ENCODE results near the gene PLD1. TPM values are rescaled to one million over a fixed set of nuclear protein-coding genes. Genes with fewer than 3 reads are reported as not detected.

PLD1 gene
- total RNA-seq, 4 donors from 2014 or later = 30.9 to 67.9 (median 56.0) TPM

- 74 to 92% methylated on average over 2 of the region's 2 CpGs for WGBS, 2 donors
- no peak overlapping the region for H3K27ac ChIP-seq
- H3K4me1 ChIP-seq = no peaks in the 10 kb centered on the region
- no peaks in the 10 kb centered on the region for H3K27me3 ChIP-seq
- H3K36me3 ChIP-seq = peaks cover 0 to 79% (median 0%) of the 10 kb centered on the region in 3 donors
- no peaks in the 10 kb centered on the region for H3K9me3 ChIP-seq
- DNase-seq = no peak
- TF ChIP-seq, protein P1, sequence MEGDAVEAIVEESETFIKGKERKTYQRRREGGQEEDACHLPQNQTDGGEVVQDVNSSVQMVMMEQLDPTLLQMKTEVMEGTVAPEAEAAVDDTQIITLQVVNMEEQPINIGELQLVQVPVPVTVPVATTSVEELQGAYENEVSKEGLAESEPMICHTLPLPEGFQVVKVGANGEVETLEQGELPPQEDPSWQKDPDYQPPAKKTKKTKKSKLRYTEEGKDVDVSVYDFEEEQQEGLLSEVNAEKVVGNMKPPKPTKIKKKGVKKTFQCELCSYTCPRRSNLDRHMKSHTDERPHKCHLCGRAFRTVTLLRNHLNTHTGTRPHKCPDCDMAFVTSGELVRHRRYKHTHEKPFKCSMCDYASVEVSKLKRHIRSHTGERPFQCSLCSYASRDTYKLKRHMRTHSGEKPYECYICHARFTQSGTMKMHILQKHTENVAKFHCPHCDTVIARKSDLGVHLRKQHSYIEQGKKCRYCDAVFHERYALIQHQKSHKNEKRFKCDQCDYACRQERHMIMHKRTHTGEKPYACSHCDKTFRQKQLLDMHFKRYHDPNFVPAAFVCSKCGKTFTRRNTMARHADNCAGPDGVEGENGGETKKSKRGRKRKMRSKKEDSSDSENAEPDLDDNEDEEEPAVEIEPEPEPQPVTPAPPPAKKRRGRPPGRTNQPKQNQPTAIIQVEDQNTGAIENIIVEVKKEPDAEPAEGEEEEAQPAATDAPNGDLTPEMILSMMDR (IDR thresholded peaks at IDR 0.05) = no peak
- no peak for TF ChIP-seq POLR2A (IDR thresholded peaks at IDR 0.05)
- intact Hi-C loops (cut with DNase I) = no loop called here
- H3K4me3 ChIP-seq = no peak overlapping the region
These were observed 107.1 kb downstream of the PLD1 start for GRCh38 chr3:171703144-171703543.

DNA sequence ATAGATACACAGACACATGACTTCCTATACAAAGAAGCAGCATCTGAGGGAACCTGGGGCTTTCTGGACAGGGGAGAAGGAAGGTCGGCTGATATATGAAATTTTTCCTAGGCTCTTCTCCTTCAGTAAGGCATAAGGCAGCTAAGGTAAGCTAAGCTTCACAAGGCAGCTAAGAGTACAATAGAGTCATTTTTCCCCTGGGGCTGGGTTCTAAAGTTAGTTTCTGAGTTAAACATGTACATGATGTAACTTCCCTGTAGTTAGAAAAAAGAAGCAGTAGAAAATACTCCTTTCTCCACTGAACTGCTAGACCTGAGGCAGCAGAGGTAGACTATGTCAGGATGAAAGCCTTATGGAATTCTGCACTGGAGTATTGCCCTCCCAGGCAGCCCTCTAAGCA, 109.6 kb downstream of the PLD1 start:
- 79 to 91% methylated on average over 1 of the region's 1 CpG for WGBS, 2 donors

DNA sequence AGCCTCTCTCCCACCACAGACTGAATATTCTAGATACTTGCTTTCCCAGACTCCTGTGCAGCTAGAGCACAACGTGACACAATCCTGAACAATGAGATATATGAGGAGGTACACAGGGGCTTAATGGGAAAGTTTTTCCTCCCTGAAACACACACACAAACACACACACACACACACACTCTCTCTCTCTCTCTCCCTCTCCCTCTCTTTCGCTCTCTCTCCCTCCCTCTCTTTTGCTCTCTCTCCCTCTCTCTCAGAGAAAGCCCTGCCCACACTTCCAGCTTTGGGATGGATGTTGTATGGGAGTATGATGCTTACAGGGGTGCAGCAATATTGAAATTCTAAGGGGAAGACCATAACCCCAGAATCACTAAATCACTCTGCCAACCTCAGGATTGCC, 110.1 kb downstream of the PLD1 start:
- 68 to 89% methylated on average over 2 of the region's 2 CpGs for WGBS, 2 donors
- H3K4me3 ChIP-seq = no peak overlapping the region
- no peaks in the 10 kb centered on the region for H3K9me3 ChIP-seq
- intact Hi-C loops (cut with DNase I) = no loop called here
- H3K4me1 ChIP-seq = peaks cover 0 to 8% (median 0%) of the 10 kb centered on the region in 3 donors
- H3K27me3 ChIP-seq = no peaks in the 10 kb centered on the region
- peaks cover 0 to 83% (median 0%) of the 10 kb centered on the region in 3 donors for H3K36me3 ChIP-seq
- no peak overlapping the region for H3K27ac ChIP-seq
- no peak for TF ChIP-seq POLR2A (IDR thresholded peaks at IDR 0.05)
- TF ChIP-seq, protein P1 (IDR thresholded peaks at IDR 0.05) = no peak
- DNase-seq = no peak

More for the DNA sequence above, 109.6 kb downstream of the PLD1 start:
- H3K36me3 ChIP-seq = peaks cover 0 to 84% (median 0%) of the 10 kb centered on the region in 3 donors
- DNase-seq = no peak
- no peaks in the 10 kb centered on the region for H3K27me3 ChIP-seq
- TF ChIP-seq, protein P1 (IDR thresholded peaks at IDR 0.05) = no peak
- no peak for TF ChIP-seq POLR2A (IDR thresholded peaks at IDR 0.05)
- no peak overlapping the region for H3K4me3 ChIP-seq
- no peaks in the 10 kb centered on the region for H3K9me3 ChIP-seq
- intact Hi-C loops (cut with DNase I) = no loop called here
- H3K4me1 ChIP-seq = peaks cover 0 to 6% (median 0%) of the 10 kb centered on the region in 3 donors
- H3K27ac ChIP-seq = no peak overlapping the region

GRCh38 chr3:171699601-171700000, 110.7 kb downstream of the PLD1 start:
- H3K4me3 ChIP-seq = no peak overlapping the region
- peaks cover 0 to 8% (median 0%) of the 10 kb centered on the region in 3 donors for H3K4me1 ChIP-seq
- H3K27ac ChIP-seq = no peak overlapping the region
- H3K9me3 ChIP-seq = no peaks in the 10 kb centered on the region
- DNase-seq = no peak
- intact Hi-C loops (cut with DNase I) = no loop called here
- WGBS, 2 donors = 68 to 69% methylated on average over 5 of the region's 5 CpGs
- TF ChIP-seq POLR2A (IDR thresholded peaks at IDR 0.05) = no peak
- TF ChIP-seq, protein P1 (IDR thresholded peaks at IDR 0.05) = no peak
- H3K27me3 ChIP-seq = no peaks in the 10 kb centered on the region
- H3K36me3 ChIP-seq = peaks cover 0 to 77% (median 0%) of the 10 kb centered on the region in 3 donors

DNA sequence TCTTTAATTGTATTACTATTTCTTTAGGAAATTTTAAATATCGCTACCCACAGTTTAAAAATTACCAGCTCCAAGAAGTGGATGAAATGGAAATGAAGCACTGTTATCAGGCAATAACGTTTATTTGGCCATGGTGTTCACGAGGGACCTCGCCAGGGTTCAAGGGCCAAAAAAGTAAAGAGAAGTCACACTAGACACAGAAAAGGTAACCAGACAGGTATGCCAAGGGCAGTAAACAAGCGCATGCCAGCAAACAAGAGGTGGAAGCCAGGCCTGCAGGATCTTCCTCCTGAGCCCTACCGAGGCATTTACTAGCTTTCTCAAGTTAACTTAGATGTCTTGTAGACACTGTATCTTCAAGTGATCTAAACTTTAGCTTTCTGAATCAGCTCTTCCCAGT, 113.5 kb downstream of the PLD1 start:
- WGBS, 2 donors = 84% methylated on average over 6 of the region's 6 CpGs
- TF ChIP-seq POLR2A (IDR thresholded peaks at IDR 0.05) = no peak
- TF ChIP-seq, protein P1 (IDR thresholded peaks at IDR 0.05) = no peak
- Histone ChIP-seq H3K4me3 (no peak overlapping the region), H3K4me1 (peaks cover 0 to 8% (median 0%) of the 10 kb centered on the region in 3 donors), H3K27ac (no peak overlapping the region), H3K36me3 (peaks cover 0 to 84% (median 0%) of the 10 kb centered on the region in 3 donors), H3K27me3 (no peaks in the 10 kb centered on the region), H3K9me3 (no peaks in the 10 kb centered on the region)
- DNase-seq = no peak
- intact Hi-C loops (cut with DNase I) = no loop called here

All from esophagus squamous epithelium (tissue), 5 donors.